GM12872 (cell line): ENCODE results near the gene ANAPC16.

Experiments used
- CTCF ChIP-seq: IDR thresholded peaks from 3 replicates; pipeline ENCODE4 v1.5.1; 2011; ENCODE audit warnings: low read depth, mild to moderate bottlenecking, low read length, moderate library complexity; ENCODE audit not compliant: insufficient read depth

ANAPC16 gene

GRCh38 chr10:72273410-72274212, 57.8 kb downstream of the ANAPC16 start, which contains the start of gene DDIT4:
DDIT4 (plus strand) TSS chr10:72273924; CDS start chr10:72274217, 293 bp downstream.
- TF ChIP-seq CTCF = no peak

- no peak for TF ChIP-seq CTCF
Measured at GRCh38 chr10:72274213-72274729, 58.5 kb downstream of the ANAPC16 start.

- peak; percentile 82 for TF ChIP-seq CTCF
Measured at GRCh38 chr10:72274730-72275350, 59.0 kb downstream of the ANAPC16 start.

- no peak for TF ChIP-seq CTCF
Measured at GRCh38 chr10:72275351-72276012, 59.7 kb downstream of the ANAPC16 start.

- no peak for TF ChIP-seq CTCF
Measured at GRCh38 chr10:72276013-72276387, 60.2 kb downstream of the ANAPC16 start.

- no peak for TF ChIP-seq CTCF
Measured at GRCh38 chr10:72276421-72277339, 60.9 kb downstream of the ANAPC16 start.
